NCI-H128 (cell line): ENCODE results near the gene IGF2R.

Experiments used
- DNase-seq: peaks from one replicate; lab custom pipeline; 2025; ENCODE audit not compliant: unreplicated experiment; lab: John Stamatoyannopoulos, UW

The IGF2R gene

DNA sequence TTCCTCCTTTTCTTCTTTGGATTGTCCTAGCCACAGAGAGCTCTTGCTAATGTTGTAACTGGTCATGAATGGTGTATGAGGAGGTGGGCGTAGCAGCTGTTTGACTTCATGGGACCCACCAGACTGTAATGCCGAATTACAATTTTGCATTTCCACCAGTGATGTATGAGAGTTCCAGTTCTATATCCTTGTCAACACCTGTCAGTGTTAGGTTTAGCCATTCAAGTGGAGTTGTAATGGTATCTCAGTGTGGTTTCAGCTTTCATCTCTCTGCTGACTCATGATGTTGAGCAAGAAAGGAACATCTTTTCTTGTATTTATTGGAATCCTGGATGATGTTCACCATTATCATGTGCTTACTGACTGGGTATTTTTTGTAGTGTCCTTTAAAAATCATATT is 5.1 kb downstream of the IGF2R start:
- no peak for DNase-seq

DNA sequence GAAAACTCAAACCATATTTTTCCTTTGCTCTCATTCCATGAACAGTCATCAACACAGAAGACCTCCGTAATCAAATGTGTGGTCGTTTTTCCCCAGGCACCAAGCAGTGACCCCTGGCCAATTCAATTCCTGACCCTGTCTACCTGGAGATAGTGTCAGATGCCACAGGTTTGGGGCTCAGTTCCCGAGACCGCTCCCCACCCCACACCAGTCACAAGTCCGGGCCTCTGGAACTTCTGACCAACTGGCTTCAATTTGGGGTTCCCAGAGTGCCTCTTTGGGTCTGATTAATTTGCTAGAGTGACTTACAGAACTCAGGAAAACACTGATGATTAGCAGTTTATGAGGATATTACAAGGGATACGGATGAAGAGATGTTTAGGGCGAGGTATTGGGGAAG is 6.0 kb downstream of the IGF2R start:
- no peak for DNase-seq

GRCh38 chr6:159976686-159977254 is 7.9 kb downstream of the IGF2R start:
- no peak for DNase-seq

DNA sequence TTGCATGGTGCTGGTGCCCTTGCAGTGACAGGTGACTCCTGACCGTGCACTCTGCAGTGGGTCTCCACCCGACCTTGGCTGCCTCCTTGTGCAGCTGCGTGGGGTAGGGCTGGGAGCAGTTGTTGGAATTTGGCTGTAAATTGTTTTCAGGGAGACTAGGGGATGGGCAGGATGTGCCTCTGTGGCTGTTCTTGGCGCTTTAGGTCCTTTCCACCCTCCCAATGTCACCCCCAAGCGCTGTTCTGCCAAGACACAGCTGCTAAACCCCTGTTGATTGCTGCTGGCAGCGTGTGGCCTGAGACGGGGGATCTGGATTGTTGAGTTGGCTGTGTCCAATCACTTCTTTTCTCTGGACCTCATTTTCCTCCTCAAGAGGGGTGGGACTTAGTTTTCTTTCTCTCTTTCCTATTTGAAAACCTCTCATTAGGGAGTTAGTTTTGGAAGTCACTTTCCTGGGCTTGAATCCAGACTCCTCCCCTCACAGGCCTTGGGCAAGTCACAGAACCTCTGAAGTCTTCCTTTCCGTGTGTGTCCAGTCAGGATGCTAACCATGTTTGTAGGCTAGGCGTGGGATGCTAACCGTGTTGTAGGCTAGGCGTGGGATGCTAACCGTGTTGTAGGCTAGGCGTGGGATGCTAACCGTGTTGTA is 8.5 kb downstream of the IGF2R start:
- no peak for DNase-seq

GRCh38 chr6:159977904-159978268 is 9.0 kb downstream of the IGF2R start:
- DNase-seq, result no peak

DNA sequence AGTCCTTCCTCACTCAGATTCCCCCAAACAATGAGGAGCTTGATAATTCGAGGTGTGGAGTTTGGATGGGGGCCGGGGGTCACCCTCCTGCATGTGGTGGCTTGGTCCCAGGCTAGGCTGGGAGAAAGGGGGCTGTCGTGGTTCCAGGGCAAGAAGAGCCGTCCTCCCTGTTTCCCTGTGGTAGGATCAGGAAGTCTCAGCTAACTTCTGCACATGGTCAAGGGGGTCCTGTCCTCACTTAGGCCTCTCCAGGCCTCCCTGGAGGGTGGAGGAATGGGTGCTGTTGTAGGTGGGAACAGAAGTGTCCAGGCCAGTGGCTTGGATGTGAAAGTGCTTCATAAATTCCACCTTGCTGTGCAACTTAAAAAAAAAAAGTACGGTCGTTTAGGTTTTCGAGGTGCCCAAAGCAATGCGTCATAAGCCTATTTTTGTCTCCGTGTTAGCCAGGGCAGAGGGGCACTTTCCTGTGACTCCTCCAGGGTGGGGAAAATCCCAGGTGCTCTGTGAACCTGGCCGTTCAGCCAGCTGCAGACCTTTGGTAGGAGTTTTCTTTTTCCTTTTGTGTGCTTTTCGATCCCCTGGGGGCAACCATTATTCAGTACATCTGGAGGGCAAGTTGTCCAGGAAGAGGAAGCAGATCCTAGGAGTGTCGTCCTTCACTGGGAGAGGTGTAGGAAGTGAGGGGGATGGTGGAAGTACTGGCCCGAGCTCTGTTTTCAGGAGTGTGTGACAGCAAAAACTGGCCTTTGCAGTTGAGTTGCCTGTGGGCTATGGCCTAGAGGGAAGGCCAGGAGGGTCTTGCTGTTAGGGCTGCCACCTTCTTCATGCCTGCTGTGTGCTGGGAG is 9.6 kb downstream of the IGF2R start:
- DNase-seq, result no peak

DNA sequence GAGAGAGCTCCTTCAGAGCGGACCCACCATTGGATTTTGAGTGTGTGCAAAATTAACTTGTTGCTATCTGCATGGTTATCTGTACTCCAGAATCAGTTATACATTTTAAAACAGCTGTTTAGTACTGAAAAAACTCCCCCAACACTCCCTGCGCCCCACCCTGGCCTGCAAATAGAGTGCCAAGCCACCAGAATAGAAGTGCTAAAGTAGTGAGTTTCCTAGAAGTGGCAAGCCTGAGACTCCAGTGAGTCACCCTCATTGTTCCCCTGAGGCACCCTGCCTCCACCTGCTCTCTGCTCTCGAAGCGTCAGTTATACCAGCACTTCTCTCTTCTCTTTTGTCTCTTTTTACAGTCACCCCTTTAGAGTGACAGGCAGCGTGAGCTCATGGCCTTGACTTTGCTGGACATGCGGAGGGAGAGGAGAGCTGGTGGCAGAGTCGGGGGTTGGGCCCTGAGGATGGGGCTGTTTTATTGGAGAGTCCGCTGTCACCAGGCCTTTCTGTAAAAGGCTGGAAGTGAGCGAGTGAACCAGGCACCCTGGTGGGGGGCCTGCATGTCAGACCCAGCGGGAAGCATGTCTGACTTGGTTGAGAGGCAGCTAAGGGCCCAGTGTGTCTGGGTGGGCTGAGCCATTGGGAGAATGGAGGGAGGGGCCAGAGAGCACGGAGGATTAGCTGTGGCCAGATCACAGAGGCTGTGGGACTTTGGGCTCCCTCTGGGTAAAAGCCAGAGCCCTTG is 10.4 kb downstream of the IGF2R start:
- DNase-seq, result peak; percentile 51

DNA sequence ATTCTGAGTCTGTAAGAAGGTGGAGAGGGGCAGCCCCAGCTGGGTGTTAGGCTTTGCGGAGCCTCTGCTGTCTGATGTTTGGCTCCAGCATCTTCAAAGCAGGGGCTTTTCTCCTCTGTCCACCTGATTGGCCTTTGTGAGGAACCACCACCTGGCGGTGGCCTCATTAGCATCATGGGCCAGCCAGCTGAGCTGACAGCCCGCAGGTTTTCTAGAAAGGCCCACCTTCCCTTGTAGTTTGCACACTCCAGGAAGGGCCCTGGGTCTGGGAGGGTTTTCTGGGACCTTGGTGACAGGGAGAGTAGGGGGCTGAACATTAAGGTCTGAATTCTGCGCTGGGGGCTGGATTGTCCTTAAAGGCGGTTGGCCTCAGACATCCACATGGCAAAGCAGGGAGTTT is 11.6 kb downstream of the IGF2R start:
- no peak for DNase-seq

GRCh38 chr6:159981071-159981402 is 12.2 kb downstream of the IGF2R start:
- no peak for DNase-seq

- DNase-seq, result no peak
Observed at GRCh38 chr6:159981403-159982245, 12.7 kb downstream of the IGF2R start.

- DNase-seq, result no peak
Observed at GRCh38 chr6:159982731-159983506, 14.0 kb downstream of the IGF2R start.

GRCh38 chr6:159983641-159984080 is 14.8 kb downstream of the IGF2R start:
- no peak for DNase-seq

DNA sequence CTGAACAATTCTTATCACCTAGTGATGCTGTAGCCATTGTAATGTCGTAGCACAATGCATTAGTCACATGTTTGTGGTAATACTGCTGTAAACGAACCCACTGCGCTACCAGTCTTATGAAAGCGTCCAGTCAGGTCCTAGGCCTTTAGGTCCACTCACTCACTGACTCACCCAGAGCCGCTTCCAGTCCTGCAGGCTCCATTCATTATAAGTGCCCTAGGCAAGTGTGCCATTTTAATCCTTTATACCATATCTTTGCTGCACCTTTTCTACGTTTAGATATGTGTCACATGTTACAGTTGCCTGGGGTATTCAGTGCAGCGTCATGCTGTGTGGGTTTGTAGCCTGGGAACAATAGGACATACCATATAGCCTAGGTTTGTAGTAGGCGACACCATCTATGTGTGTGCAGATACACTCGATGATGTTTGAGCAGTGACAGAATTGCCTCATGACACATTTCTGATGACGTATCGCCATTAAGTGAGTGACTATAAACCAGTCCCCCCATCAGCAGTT is 15.4 kb downstream of the IGF2R start:
- DNase-seq, result no peak

DNA sequence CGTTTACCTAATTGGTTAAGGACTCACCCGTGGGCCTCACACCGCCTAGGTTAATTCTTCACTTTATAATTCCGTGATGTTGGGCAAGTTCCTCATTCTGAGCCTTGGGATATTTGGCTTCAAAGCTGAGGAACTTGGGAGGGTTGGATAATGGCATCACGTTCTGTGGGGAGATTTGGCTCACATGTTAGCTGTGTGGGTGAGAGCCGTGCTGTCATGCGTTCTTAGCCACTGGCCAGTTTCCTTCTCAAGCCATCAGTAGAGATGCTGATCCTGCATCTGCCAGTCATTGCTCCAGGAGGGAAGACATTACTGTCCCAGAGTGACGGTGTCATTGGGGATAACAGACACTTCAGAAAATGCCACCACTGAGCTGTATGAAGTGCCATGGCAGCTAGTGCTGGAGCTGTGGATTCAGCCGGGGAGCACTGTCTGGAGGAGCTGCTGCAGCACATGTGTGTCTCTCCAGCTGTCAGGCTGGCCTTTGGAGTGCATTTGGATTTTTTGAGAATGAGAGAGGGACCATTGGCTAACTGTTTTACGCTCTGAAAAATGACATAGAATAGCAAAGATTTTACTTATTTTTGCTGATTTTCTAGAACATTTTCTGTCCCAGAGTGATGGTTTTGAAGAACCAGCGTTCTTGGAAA is 16.5 kb downstream of the IGF2R start:
- DNase-seq, result no peak

- no peak for DNase-seq
Observed at GRCh38 chr6:159988983-159989454, 20.1 kb downstream of the IGF2R start.

DNA sequence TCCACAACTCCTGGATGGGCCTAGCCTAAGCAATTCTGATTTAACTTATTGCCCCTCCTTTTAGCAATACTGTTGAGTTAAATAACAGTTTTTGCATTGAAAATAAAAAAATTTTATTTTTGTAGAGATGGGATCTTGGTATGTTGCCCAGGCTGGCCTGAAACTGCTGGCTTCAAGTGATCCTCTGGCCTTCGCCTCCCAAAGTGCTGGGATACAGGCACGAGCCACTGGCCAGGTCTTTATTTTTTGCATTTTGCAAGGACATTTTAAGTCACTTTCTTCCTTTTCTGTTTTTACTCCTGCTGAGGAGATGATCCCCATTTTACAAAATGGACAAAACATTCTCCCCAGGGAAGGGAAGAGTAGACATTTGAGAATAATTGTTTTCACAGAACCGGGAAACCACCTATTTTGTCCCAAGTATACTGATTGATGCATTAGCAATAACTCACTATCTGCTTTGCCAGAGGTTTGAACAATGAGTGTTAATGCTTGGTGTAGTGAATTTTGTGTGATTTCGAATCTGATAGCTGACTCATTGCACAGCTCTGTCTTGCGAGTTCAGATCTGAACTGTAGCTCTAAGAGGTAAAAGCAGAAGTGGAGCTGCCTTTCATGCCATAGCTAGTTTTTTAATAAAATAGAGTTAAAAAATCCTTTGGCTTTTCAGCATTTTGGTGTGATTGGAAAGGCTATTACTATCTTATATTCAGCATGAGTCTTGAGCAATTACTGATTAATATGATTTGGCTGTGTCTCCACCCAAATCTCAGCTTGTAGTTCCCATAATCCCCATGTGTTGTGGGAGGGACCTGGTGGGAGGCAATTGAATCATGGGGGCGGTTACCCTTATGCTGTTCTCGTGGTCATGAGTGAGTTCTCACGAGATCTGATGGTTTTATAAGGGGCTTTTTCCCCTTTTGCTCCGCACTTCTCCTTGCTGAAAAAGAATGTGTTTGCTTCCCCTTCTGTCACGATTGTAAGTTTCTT is 20.9 kb downstream of the IGF2R start:
- DNase-seq, result no peak

DNA sequence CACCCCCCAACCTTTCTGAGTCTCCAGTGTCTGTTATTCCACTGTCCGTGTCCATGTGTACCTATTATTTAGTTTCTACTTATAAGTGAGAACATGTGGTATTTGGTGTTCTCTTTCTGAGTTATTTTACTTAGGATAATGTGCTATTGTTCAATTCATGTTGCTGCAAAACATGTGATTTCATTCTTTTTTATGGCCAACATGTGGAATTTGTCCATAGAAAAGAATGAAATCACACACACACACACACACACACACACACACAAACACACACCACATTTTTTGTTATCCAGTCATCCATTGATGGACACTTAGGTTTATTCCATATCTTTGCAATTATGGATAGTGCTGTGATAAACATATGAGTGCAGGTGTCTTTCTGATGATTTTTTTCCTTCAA is 23.5 kb downstream of the IGF2R start:
- no peak for DNase-seq

- no peak for DNase-seq
Observed at GRCh38 chr6:159995405-159995804, 26.5 kb downstream of the IGF2R start.
